Hepatic stellate cell (primary cell): ENCODE data around the gene DCD.

ENCODE experiments used
- DNase-seq: peaks from one replicate; pipeline ENCODE4 v3.0.0; 2011; ENCODE audit warnings: low spot score

Gene DCD

GRCh38 chr12:54606556-54606955 lies 41.6 kb downstream of the DCD start:
- DNase-seq: no peak

- no peak for DNase-seq
Measured at GRCh38 chr12:54605138-54605970, 42.8 kb downstream of the DCD start.

GRCh38 chr12:54604436-54604835 lies 43.7 kb downstream of the DCD start:
- DNase-seq: no peak

GRCh38 chr12:54603872-54604271 lies 44.3 kb downstream of the DCD start:
- DNase-seq: no peak

- DNase-seq: peak; percentile 71
Measured at GRCh38 chr12:54603173-54603814, 44.9 kb downstream of the DCD start.

- DNase-seq: no peak
Measured at GRCh38 chr12:54602661-54603060, 45.5 kb downstream of the DCD start.

GRCh38 chr12:54601841-54602240 lies 46.3 kb downstream of the DCD start:
- DNase-seq: no peak

GRCh38 chr12:54598970-54599369 lies 49.2 kb downstream of the DCD start:
- DNase-seq: no peak

GRCh38 chr12:54596526-54596946 lies 51.6 kb downstream of the DCD start:
- peak; percentile 67 for DNase-seq

- DNase-seq: no peak
Measured at GRCh38 chr12:54595471-54595870, 52.7 kb downstream of the DCD start.
